GM12878 (cell line): ENCODE measurements around the gene OR52N4. TPM values are rescaled to one million over a fixed set of nuclear protein-coding genes. Genes with fewer than 3 reads are reported as not detected.

Experiments used
- ATAC-seq: fragments of 200-7000 bp; cut with Tn5 transposase; 3 replicates; pipeline ENCODE4 v1.9.1; 2020; ENCODE audit warnings: mild to moderate bottlenecking, moderate library complexity
- BruUV-seq: library from RNA; stranded (reverse); fragments of 400-500 nt; replicated peaks from 2 replicates; lab custom pipeline; 2021; lab: Mats Ljungman, UMichigan
- CTCF ChIA-PET: fragments of 300-600 bp; sonication (Branson Sonifier 250); formaldehyde crosslinking; extraction: SDS; loops from one replicate; lab custom pipeline; 2021; ENCODE audit warnings: inconsistent platforms; lab: Yijun Ruan, JAX
- POLR2A ChIA-PET: fragments of 350-600 bp; formaldehyde crosslinking; extraction: SDS; loops from one replicate; lab custom pipeline; 2021; ENCODE audit warnings: inconsistent platforms; lab: Charles Lee
- RAD21 ChIA-PET: fragments of 300-600 bp; sonication (Branson Sonifier 250); formaldehyde crosslinking; loops from one replicate; lab custom pipeline; 2023; ENCODE audit warnings: antibody characterized with exemption; ENCODE audit not compliant: unreplicated experiment; lab: Charles Lee
- SMC1A ChIA-PET: fragments of 300-600 bp; sonication (Branson Sonifier 250); formaldehyde crosslinking; loops from one replicate; lab custom pipeline; 2023; ENCODE audit not compliant: unreplicated experiment, uncharacterized antibody; lab: Charles Lee
- DNase-seq: peaks from one replicate; pipeline ENCODE4 v3.0.0-alpha.2; 2011; ENCODE audit warnings: low read depth, low spot score
- FAIRE-seq: peaks from 3 replicates; lab custom pipeline; 2011; peaks lifted over from hg19 to GRCh38; lab: Jason Lieb, UNC
- H2AFZ ChIP-seq: 2 replicates; pipeline ENCODE4 v1.6.0; 2011; ENCODE audit warnings: low read depth, low read length, control low read depth; ENCODE audit not compliant: control insufficient read depth
- H3K27ac ChIP-seq: 2 replicates; pipeline ENCODE4 v1.5.1; 2011; ENCODE audit warnings: control low read depth; ENCODE audit not compliant: control insufficient read depth, insufficient read depth
- H3K27me3 ChIP-seq, 2 experiments: replicated peaks in 1 of 2; 2 replicates each; pipeline versions ENCODE4 v1.6.0 to v1.6.1; 2011; ENCODE audit warnings: low read length in 1 of 2; ENCODE audit not compliant: control insufficient read depth in 2 of 2, insufficient read depth in 2 of 2
- H3K36me3 ChIP-seq, 2 experiments: 2 replicates each; pipeline ENCODE4 v1.5.1; 2011; ENCODE audit warnings: low read length in 1 of 2; ENCODE audit not compliant: control insufficient read depth in 2 of 2, insufficient read depth in 2 of 2
- H3K4me1 ChIP-seq: 2 replicates; pipeline ENCODE4 v1.6.1; 2011; ENCODE audit warnings: mild to moderate bottlenecking, low read length, moderate library complexity, mixed read lengths; ENCODE audit not compliant: control insufficient read depth, insufficient read depth
- H3K4me2 ChIP-seq: 2 replicates; pipeline ENCODE4 v1.6.0; 2011; ENCODE audit warnings: control low read depth; ENCODE audit not compliant: control insufficient read depth, insufficient read depth
- H3K4me3 ChIP-seq: fragments of 200-600 bp; sonication (generic); 2 replicates; pipeline ENCODE4 v1.5.1; 2016
- H3K79me2 ChIP-seq: 2 replicates; pipeline ENCODE4 v1.6.0; 2011; ENCODE audit warnings: low read length; ENCODE audit not compliant: control insufficient read depth, insufficient read depth
- H3K9ac ChIP-seq: 2 replicates; pipeline ENCODE4 v1.8.0; 2011; ENCODE audit warnings: low read length, control low read depth, mixed read lengths; ENCODE audit not compliant: control insufficient read depth, insufficient read depth
- H3K9me3 ChIP-seq: replicated peaks from 3 replicates; pipeline ENCODE4 v1.5.1; 2011; ENCODE audit warnings: mild to moderate bottlenecking, low read length; ENCODE audit not compliant: control insufficient read depth, insufficient read depth
- H4K20me1 ChIP-seq: 2 replicates; pipeline ENCODE4 v1.6.0; 2011; ENCODE audit not compliant: control insufficient read depth, insufficient read depth
- BACH1 ChIP-seq: fragments of 450-650 bp; IDR thresholded peaks from 2 replicates; pipeline ENCODE4 v1.6.1; 2017; ENCODE audit warnings: mild to moderate bottlenecking, borderline replicate concordance
- BRCA1 ChIP-seq: IDR thresholded peaks from 2 replicates; pipeline ENCODE4 v1.6.1; 2011; ENCODE audit warnings: low read depth, low read length, improper control_type of control experiment
- EP300 ChIP-seq, 2 experiments: fragments of 150-350 bp in 1 of 2; IDR thresholded peaks; 2 replicates each; pipeline ENCODE4 v1.6.1; 2011 to 2012; ENCODE audit warnings: low read depth in 2 of 2, low read length in 2 of 2, borderline replicate concordance in 1 of 2, improper control_type of control experiment in 1 of 2, inconsistent platforms in 1 of 2; ENCODE audit not compliant: control insufficient read depth in 1 of 2
- NR2C2 ChIP-seq: IDR thresholded peaks from 2 replicates; pipeline ENCODE4 v1.6.1; 2011; ENCODE audit warnings: borderline replicate concordance, low read depth; ENCODE audit not compliant: control insufficient read depth, insufficient read length
- PAX8 ChIP-seq: fragments of 450-650 bp; IDR thresholded peaks from 2 replicates; pipeline ENCODE4 v1.6.1; 2017; ENCODE audit warnings: mild to moderate bottlenecking, moderate library complexity
- RAD21 ChIP-seq: IDR thresholded peaks from 2 replicates; pipeline ENCODE4 v1.6.1; 2011; ENCODE audit warnings: mild to moderate bottlenecking, low read depth, low read length, moderate library complexity; ENCODE audit not compliant: insufficient read depth
- RBBP5 ChIP-seq: fragments of 200-600 bp; sonication (generic); conservative IDR thresholded peaks from 2 replicates; pipeline ENCODE4 v1.6.1; 2016
- RELA ChIP-seq: fragments of 450-650 bp; IDR thresholded peaks from 2 replicates; pipeline ENCODE4 v1.8.0; 2014; ENCODE audit warnings: borderline replicate concordance; ENCODE audit not compliant: partially characterized antibody
- SIX5 ChIP-seq: IDR thresholded peaks from 2 replicates; pipeline ENCODE4 v1.6.1; 2011; ENCODE audit warnings: mild to moderate bottlenecking, low read depth, low read length, moderate library complexity; ENCODE audit not compliant: severe bottlenecking
- SMC3 ChIP-seq: IDR thresholded peaks from 2 replicates; pipeline ENCODE4 v1.6.1; 2011; ENCODE audit warnings: low read length, improper control_type of control experiment, borderline replicate concordance
- STAT3 ChIP-seq: IDR thresholded peaks from 2 replicates; pipeline ENCODE4 v1.6.1; 2011; ENCODE audit warnings: low read depth, low read length, improper control_type of control experiment
- WRNIP1 ChIP-seq: IDR thresholded peaks from 2 replicates; pipeline ENCODE4 v1.6.1; 2011; ENCODE audit warnings: low read depth, low read length, improper control_type of control experiment, borderline replicate concordance
- ZNF384 ChIP-seq: IDR thresholded peaks from 2 replicates; pipeline ENCODE4 v1.6.1; 2012; ENCODE audit warnings: low read depth, mild to moderate bottlenecking, low read length, improper control_type of control experiment, borderline replicate concordance
- WGBS: methylation state at CpG from one replicate; pipeline ENCODE4 v1.1.6; 2016; ENCODE audit warnings: low lambda C conversion rate; ENCODE audit not compliant: insufficient replicate concordance, insufficient coverage; ENCODE audit errors: missing lambda C conversion rate; 5-methylcytosine and 5-hydroxymethylcytosine counted together
- in situ Hi-C: fragments of 300-500 bp; cut with MboI; formaldehyde crosslinking; loops from 9 replicates; pipeline ENCODE4 v1.14.3; 2018; ENCODE audit warnings: mixed read lengths
- intact Hi-C: fragments of 100-400 bp; cut with micrococcal nuclease; formaldehyde crosslinking; loops from one replicate; pipeline ENCODE4 v1.14.2; 2022; ENCODE audit not compliant: unreplicated experiment
- polyA plus RNA-seq, 11 experiments: library from polyadenylated mRNA; depleted of rRNA in 4 of 11; unstranded in 6 of 11; stranded (reverse) in 5 of 11; fragments of >200 nt; fragmentation: Nextera tagmentation in 4 of 11; fragmentation: Illumina TruSeq in 1 of 11; extraction: Ambion mirVana in 4 of 11; extraction: Trizol in 1 of 11; gene quantifications; 1 replicate in 1 of 11; 2 replicates in 10 of 11; pipeline versions ENCODE4 v1.2.1 to v1.2.3, GENCODE V29; 2011 to 2016; ENCODE audit warnings: inconsistent platforms in 2 of 11, missing spikeins in 2 of 11, low read depth in 1 of 11
- total RNA-seq, 4 experiments: library from RNA; depleted of rRNA in 3 of 4; stranded (reverse); fragments of >200 nt in 3 of 4; fragmentation: Illumina TruSeq in 1 of 4; extraction: Trizol in 1 of 4; gene quantifications; 2 replicates each; pipeline versions ENCODE4 v1.2.1 to v1.2.3, GENCODE V29; 2013 to 2021
- TF ChIP-seq, protein P1 (sequence below): IDR thresholded peaks from 2 replicates; pipeline ENCODE4 v1.6.1; 2011; ENCODE audit warnings: low read depth, mild to moderate bottlenecking, low read length, moderate library complexity, borderline replicate concordance; ENCODE audit errors: extremely low read depth
- TF ChIP-seq, protein P2 (sequence below): fragments of 450-650 bp; IDR thresholded peaks from 2 replicates; pipeline ENCODE4 v1.6.1; 2017; ENCODE audit warnings: low read depth, mild to moderate bottlenecking, moderate library complexity

OR52N4 gene
- total and polyA plus RNA-seq, 10 of the 15 experiments (the other 5 are each of a cell fraction or from before 2014, with no cell fraction given) = 0.16 to 8.6 (median 0.67) TPM; not detected in 1

DNA sequence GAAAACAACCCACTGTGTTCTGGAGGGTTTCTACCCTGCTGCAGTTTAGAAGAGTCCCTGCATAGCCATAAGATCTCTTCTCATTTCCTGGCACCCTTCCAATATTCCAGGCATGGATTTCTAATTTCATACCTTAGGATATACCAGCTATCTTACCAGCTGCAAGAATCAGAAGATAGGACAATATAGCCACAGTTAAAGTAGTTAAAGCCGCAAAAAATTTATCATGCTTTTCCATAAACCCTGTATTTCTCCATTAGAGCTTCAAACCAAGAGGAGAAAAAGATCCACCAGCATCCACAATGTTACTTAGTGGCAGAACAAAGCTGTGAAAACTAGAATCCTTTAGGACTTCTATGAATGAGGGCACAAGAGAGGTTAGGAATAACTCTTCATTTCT, 26.4 kb upstream of the OR52N4 start:
- no peak overlapping the region for H3K27ac ChIP-seq
- H3K4me3 ChIP-seq = no peak overlapping the region
- TF ChIP-seq, protein P1, sequence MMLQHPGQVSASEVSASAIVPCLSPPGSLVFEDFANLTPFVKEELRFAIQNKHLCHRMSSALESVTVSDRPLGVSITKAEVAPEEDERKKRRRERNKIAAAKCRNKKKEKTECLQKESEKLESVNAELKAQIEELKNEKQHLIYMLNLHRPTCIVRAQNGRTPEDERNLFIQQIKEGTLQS = no peak
- TF ChIP-seq STAT3 = no peak
- no peak for TF ChIP-seq RAD21
- no peak for TF ChIP-seq PAX8
- no peak for TF ChIP-seq RBBP5
- TF ChIP-seq SMC3 = no peak
- TF ChIP-seq NR2C2 = no peak
- CTCF ChIA-PET = interaction anchor here (0.6 kb wide), 1 partner anchor 16 kb away, joined by 3 read pairs; no protein-coding TSS in a partner anchor
- ATAC-seq = no peak
- no peak overlapping the region for H3K4me2 ChIP-seq
- no peaks in the 10 kb centered on the region for H3K27me3 ChIP-seq
- H4K20me1 ChIP-seq = no peaks in the 10 kb centered on the region
- RAD21 ChIA-PET = no interaction called here
- H2AFZ ChIP-seq = no peak overlapping the region
- no peaks in the 10 kb centered on the region for H3K36me3 ChIP-seq
- H3K9ac ChIP-seq = no peak overlapping the region
- no TSS peak for BruUV-seq
- no peak for DNase-seq
- 77% methylated on average over 1 of the region's 1 CpG for WGBS
- H3K9me3 ChIP-seq = no peaks in the 10 kb centered on the region
- intact Hi-C loops = no loop called here
- POLR2A ChIA-PET = interaction anchor here (0.6 kb wide), 1 partner anchor 43 kb away, joined by 3 read pairs; the partner anchor contains the start of gene TRIM5
- no peak for FAIRE-seq
- no peaks in the 10 kb centered on the region for H3K4me1 ChIP-seq
- in situ Hi-C loops = no loop called here
- SMC1A ChIA-PET = interaction anchor here (1.1 kb wide), 1 partner anchor 43 kb away, joined by 3 read pairs; the partner anchor contains the start of gene TRIM5
- H3K79me2 ChIP-seq = no peaks in the 10 kb centered on the region

DNA sequence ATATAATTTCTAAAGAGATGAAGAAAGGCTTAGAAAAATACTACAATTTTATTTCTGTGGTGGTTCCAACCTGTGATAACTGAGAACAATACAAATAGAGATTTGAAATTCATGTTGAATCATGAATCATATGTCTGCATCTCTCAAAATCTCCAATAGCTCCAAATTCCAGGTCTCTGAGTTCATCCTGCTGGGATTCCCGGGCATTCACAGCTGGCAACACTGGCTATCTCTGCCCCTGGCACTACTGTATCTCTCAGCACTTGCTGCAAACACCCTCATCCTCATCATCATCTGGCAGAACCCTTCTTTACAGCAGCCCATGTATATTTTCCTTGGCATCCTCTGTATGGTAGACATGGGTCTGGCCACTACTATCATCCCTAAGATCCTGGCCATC, 17.6 kb upstream of the OR52N4 start, which contains the start of gene OR56B1:
Gene OR56B1, plus strand, starts transcription at position 53 of the 400 bp plus-strand sequence. Its CDS starts 69 bp downstream, at position 122.
- SMC1A ChIA-PET = interaction anchor here (1.0 to 1.2 kb wide), 2 partner anchors 17 to 136 kb away, joined by 3 to 6 read pairs; no protein-coding TSS in a partner anchor
- CTCF ChIA-PET = interaction anchor here (0.6 to 1.0 kb wide), 2 partner anchors 52 to 120 kb away, joined by 3 read pairs; no protein-coding TSS in a partner anchor
- no peak for FAIRE-seq
- no peak for TF ChIP-seq ZNF384
- TF ChIP-seq, protein P2, sequence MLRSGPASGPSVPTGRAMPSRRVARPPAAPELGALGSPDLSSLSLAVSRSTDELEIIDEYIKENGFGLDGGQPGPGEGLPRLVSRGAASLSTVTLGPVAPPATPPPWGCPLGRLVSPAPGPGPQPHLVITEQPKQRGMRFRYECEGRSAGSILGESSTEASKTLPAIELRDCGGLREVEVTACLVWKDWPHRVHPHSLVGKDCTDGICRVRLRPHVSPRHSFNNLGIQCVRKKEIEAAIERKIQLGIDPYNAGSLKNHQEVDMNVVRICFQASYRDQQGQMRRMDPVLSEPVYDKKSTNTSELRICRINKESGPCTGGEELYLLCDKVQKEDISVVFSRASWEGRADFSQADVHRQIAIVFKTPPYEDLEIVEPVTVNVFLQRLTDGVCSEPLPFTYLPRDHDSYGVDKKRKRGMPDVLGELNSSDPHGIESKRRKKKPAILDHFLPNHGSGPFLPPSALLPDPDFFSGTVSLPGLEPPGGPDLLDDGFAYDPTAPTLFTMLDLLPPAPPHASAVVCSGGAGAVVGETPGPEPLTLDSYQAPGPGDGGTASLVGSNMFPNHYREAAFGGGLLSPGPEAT = no peak
- TF ChIP-seq WRNIP1 = no peak
- TF ChIP-seq EP300 (IDR thresholded peaks at IDR 0.05; ENCODE audit: borderline replicate concordance in 1 of 2, control insufficient read depth in 1 of 2, low read depth in 2 of 2, low read length in 2 of 2) = no peak
- TF ChIP-seq BRCA1 = no peak
- TF ChIP-seq SIX5 = no peak
- no peak for TF ChIP-seq RELA
- no peak for TF ChIP-seq BACH1

More for the DNA sequence above, 17.6 kb upstream of the OR52N4 start, which contains the start of gene OR56B1:
- Histone ChIP-seq H3K4me2 (no peak within 1 kb of the TSS), H3K36me3 (no peaks in the 10 kb centered on the region), H3K27me3 (no peaks in the 10 kb centered on the region), H3K9ac (no peak within 1 kb of the TSS), H3K4me1 (no peaks in the 10 kb centered on the region), H3K4me3 (no peak within 1 kb of the TSS), H3K79me2 (no peaks in the 10 kb centered on the region), H3K9me3 (no peaks in the 10 kb centered on the region; the same call in 2 of the 3 replicates), H3K27ac (no peak within 1 kb of the TSS), H2AFZ (no peak within 1 kb of the TSS), H4K20me1 (no peaks in the 10 kb centered on the region)
- ChIA-PET RAD21 (no interaction called here), POLR2A (no interaction called here)
- WGBS = 27% methylated on average over 1 of the region's 1 CpG
- no peak for DNase-seq
- in situ Hi-C loops = no loop called here
- intact Hi-C loops = no loop called here
- ATAC-seq = no peak
- BruUV-seq = no TSS peak
